HCT116 (cell line): ENCODE data around the gene ERCC4. TPM values are rescaled to one million over a fixed set of nuclear protein-coding genes. Genes with fewer than 3 reads are reported as not detected.

Experiments
- ATAC-seq: fragments of 200-7000 bp; cut with Tn5 transposase; 2 replicates; pipeline ENCODE4 v1.9.1; 2020; ENCODE audit warnings: mild to moderate bottlenecking, moderate library complexity
- BruUV-seq: library from RNA; stranded (reverse); fragments of 400-500 nt; replicated peaks from 2 replicates; lab custom pipeline; 2021; lab: Mats Ljungman, UMichigan
- CTCF ChIA-PET: fragments of 300-600 bp; sonication (Branson Sonifier 250); formaldehyde crosslinking; loops from one replicate; lab custom pipeline; 2021; ENCODE audit warnings: antibody characterized with exemption; lab: Charles Lee
- POLR2A ChIA-PET: fragments of 300-600, 350-600 bp; sonication (Branson Sonifier 250); formaldehyde crosslinking; loops from one replicate; lab custom pipeline; 2021; ENCODE audit warnings: antibody characterized with exemption; lab: Charles Lee
- RAD21 ChIA-PET, 2 experiments: fragments of 300-600 bp; sonication (Branson Sonifier 250); formaldehyde crosslinking; loops; one replicate each; lab custom pipeline; 2023; ENCODE audit warnings: low total read pairs in 2 of 2; ENCODE audit not compliant: uncharacterized antibody in 2 of 2, unreplicated experiment in 2 of 2, low non-redundant PET in 1 of 2; lab: Charles Lee
- DNase-seq: peaks from one replicate; pipeline ENCODE4 v3.0.0-alpha.2; 2010; ENCODE audit warnings: low read depth, low spot score
- H2AFZ ChIP-seq: fragments of 200-600 bp; shearing (Covaris generic), sonication (generic); 2 replicates; pipeline ENCODE4 v1.6.1; 2017; ENCODE audit warnings: low read depth, mixed run types, mixed read lengths, antibody characterized with exemption, low read length; ENCODE audit not compliant: poor library complexity, severe bottlenecking
- H3K27ac ChIP-seq: 2 replicates; pipeline ENCODE4 v1.5.1; 2012; ENCODE audit warnings: low read depth, low read length
- H3K27me3 ChIP-seq: fragments of 200-600 bp; sonication (generic); 2 replicates; pipeline ENCODE4 v1.6.1; 2016; ENCODE audit warnings: mixed run types, low read length, mixed read lengths; ENCODE audit not compliant: insufficient read depth
- H3K36me3 ChIP-seq, 2 experiments: fragments of 200-500 bp in 1 of 2; fragments of 200-600 bp in 1 of 2; sonication (Bioruptor generic) in 1 of 2; sonication (generic) in 1 of 2; 2 replicates each; pipeline versions ENCODE4 v1.5.1 to v1.6.1; 2014 to 2016; ENCODE audit warnings: low read length in 2 of 2, inconsistent platforms in 1 of 2, mixed read lengths in 1 of 2, mixed run types in 1 of 2; ENCODE audit not compliant: insufficient read depth in 2 of 2, control insufficient read depth in 1 of 2
- H3K4me1 ChIP-seq, 2 experiments: fragments of 200-600 bp in 1 of 2; sonication (generic) in 1 of 2; 2 replicates each; pipeline versions ENCODE4 v1.5.1 to v1.6.1; 2012 to 2017; ENCODE audit warnings: low read length in 2 of 2, inconsistent platforms in 1 of 2, mild to moderate bottlenecking in 1 of 2, mixed read lengths in 1 of 2, mixed run types in 1 of 2, moderate library complexity in 1 of 2; ENCODE audit not compliant: insufficient read depth in 2 of 2, control insufficient read depth in 1 of 2
- H3K4me2 ChIP-seq: fragments of 200-600 bp; sonication (generic); 2 replicates; pipeline ENCODE4 v1.6.1; 2017; ENCODE audit warnings: mixed run types, low read length, mixed read lengths
- H3K4me3 ChIP-seq, 2 experiments: fragments of 200-600 bp in 1 of 2; sonication (generic) in 1 of 2; replicated peaks in 1 of 2; 2 replicates each; pipeline ENCODE4 v1.5.1; 2011 to 2016; ENCODE audit warnings: low read length in 2 of 2, control low read depth in 1 of 2, low read depth in 1 of 2, mild to moderate bottlenecking in 1 of 2, mixed read lengths in 1 of 2, mixed run types in 1 of 2
- H3K79me2 ChIP-seq: fragments of 200-600 bp; sonication (generic); 2 replicates; pipeline ENCODE4 v1.6.1; 2017; ENCODE audit warnings: mild to moderate bottlenecking, mixed run types, low read length, moderate library complexity, mixed read lengths; ENCODE audit not compliant: insufficient read depth
- H3K9ac ChIP-seq: fragments of 200-600 bp; sonication (generic); 2 replicates; pipeline ENCODE4 v1.6.1; 2016; ENCODE audit warnings: low read length, mixed read lengths
- H3K9me2 ChIP-seq: fragments of 200-600 bp; sonication (generic), shearing (Covaris generic); 2 replicates; pipeline ENCODE4 v1.6.1; 2017; ENCODE audit warnings: mixed run types, mild to moderate bottlenecking, moderate library complexity; ENCODE audit not compliant: insufficient read depth
- H3K9me3 ChIP-seq, 2 experiments: fragments of 200-500 bp in 1 of 2; fragments of 200-600 bp in 1 of 2; sonication (Bioruptor generic) in 1 of 2; sonication (generic) in 1 of 2; 2 replicates each; pipeline ENCODE4 v1.6.1; 2014 to 2017; ENCODE audit warnings: low read length in 2 of 2, mixed read lengths in 2 of 2, inconsistent platforms in 1 of 2, low read depth in 1 of 2, mild to moderate bottlenecking in 1 of 2, mixed run types in 1 of 2, moderate library complexity in 1 of 2; ENCODE audit not compliant: control insufficient read depth in 1 of 2, insufficient read depth in 1 of 2
- H4K20me1 ChIP-seq: fragments of 200-600 bp; sonication (generic), shearing (Covaris generic); 2 replicates; pipeline ENCODE4 v1.6.1; 2017; ENCODE audit warnings: mixed run types, mild to moderate bottlenecking, moderate library complexity; ENCODE audit not compliant: insufficient read depth
- CBX3 ChIP-seq: IDR thresholded peaks from 2 replicates; pipeline ENCODE4 v1.6.1; 2012; ENCODE audit warnings: low read depth
- CEBPB ChIP-seq: IDR thresholded peaks from 2 replicates; pipeline ENCODE4 v1.6.1; 2012; ENCODE audit warnings: low read depth
- EZH2phosphoT487 ChIP-seq: fragments of 200-600 bp; IDR thresholded peaks from 2 replicates; pipeline ENCODE4 v1.6.1; 2018; ENCODE audit warnings: antibody characterized with exemption, borderline replicate concordance
- POLR2A ChIP-seq: IDR thresholded peaks from 2 replicates; pipeline ENCODE4 v1.7.0; 2011; ENCODE audit warnings: borderline replicate concordance; ENCODE audit not compliant: insufficient read depth, insufficient read length; ENCODE audit errors: extremely low read depth
- RAD21 ChIP-seq: IDR thresholded peaks from 2 replicates; pipeline ENCODE4 v1.6.1; 2012; ENCODE audit warnings: low read depth, mild to moderate bottlenecking
- SIN3A ChIP-seq: IDR thresholded peaks from 2 replicates; pipeline ENCODE4 v1.6.1; 2012; ENCODE audit warnings: low read depth
- SP1 ChIP-seq: IDR thresholded peaks from 2 replicates; pipeline ENCODE4 v1.6.1; 2012; ENCODE audit warnings: low read depth
- intact Hi-C: fragments of 100-400 bp; cut with micrococcal nuclease; formaldehyde crosslinking; loops from 2 replicates; pipeline ENCODE4 v1.10.0; 2022
- total RNA-seq: library from RNA; stranded (reverse); gene quantifications from one replicate; pipeline ENCODE4 v1.2.1, GENCODE V29; 2021; ENCODE audit not compliant: unreplicated experiment
- TF ChIP-seq, protein P1 (sequence below): IDR thresholded peaks from 2 replicates; pipeline ENCODE4 v1.6.1; 2012
- TF ChIP-seq, protein P2 (sequence below), 3 experiments: fragments of 200-600 bp in 1 of 3; sonication (generic) in 1 of 3; IDR thresholded peaks in 2 of 3; conservative IDR thresholded peaks in 1 of 3; 2 replicates each; pipeline ENCODE4 v1.5.1; 2012 to 2017; ENCODE audit warnings: low read depth in 2 of 3, low read length in 2 of 3, antibody characterized with exemption in 1 of 3, borderline replicate concordance in 1 of 3, control low read depth in 1 of 3, mild to moderate bottlenecking in 1 of 3, mixed read lengths in 1 of 3, mixed run types in 1 of 3, moderate library complexity in 1 of 3; ENCODE audit not compliant: insufficient read depth in 1 of 3
- TF ChIP-seq, protein P3 (sequence below): IDR thresholded peaks from 2 replicates; pipeline ENCODE4 v1.6.1; 2011; ENCODE audit warnings: mild to moderate bottlenecking, low read length, moderate library complexity; ENCODE audit not compliant: insufficient replicate concordance; ENCODE audit errors: extremely low read depth
- TF ChIP-seq, protein P4 (sequence below): IDR thresholded peaks from 2 replicates; pipeline ENCODE4 v1.6.1; 2012; ENCODE audit warnings: low read depth

Gene ERCC4
- total RNA-seq, 1 experiment from 2014 or later = 10.4 TPM

DNA sequence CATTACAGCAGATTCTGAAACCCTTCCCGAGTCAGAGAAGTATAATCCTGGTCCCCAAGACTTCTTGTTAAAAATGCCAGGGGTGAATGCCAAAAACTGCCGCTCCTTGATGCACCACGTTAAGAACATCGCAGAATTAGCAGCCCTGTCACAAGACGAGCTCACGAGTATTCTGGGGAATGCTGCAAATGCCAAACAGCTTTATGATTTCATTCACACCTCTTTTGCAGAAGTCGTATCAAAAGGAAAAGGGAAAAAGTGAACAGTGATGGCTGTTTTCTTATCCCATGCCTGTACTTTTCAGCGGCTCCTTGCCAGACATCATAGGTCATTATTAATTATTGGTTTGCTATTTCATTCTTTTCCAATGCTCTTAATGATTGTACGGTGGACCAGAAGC is 28.1 kb downstream of the ERCC4 start:
- no peaks in the 10 kb centered on the region for H3K27me3 ChIP-seq
- no peak overlapping the region for H3K4me3 ChIP-seq
- H3K79me2 ChIP-seq = no peaks in the 10 kb centered on the region
- no peak overlapping the region for H3K4me2 ChIP-seq
- POLR2A ChIA-PET = no interaction called here
- H2AFZ ChIP-seq = no peak overlapping the region
- intact Hi-C loops = no loop called here
- RAD21 ChIA-PET = no interaction called here
- H4K20me1 ChIP-seq = no peaks in the 10 kb centered on the region
- no peaks in the 10 kb centered on the region for H3K36me3 ChIP-seq
- no peaks in the 10 kb centered on the region for H3K9me2 ChIP-seq
- no peak for ATAC-seq
- no peaks in the 10 kb centered on the region for H3K4me1 ChIP-seq
- DNase-seq = no peak
- no peak overlapping the region for H3K27ac ChIP-seq
- no peaks in the 10 kb centered on the region for H3K9me3 ChIP-seq
- TF ChIP-seq, protein P1, sequence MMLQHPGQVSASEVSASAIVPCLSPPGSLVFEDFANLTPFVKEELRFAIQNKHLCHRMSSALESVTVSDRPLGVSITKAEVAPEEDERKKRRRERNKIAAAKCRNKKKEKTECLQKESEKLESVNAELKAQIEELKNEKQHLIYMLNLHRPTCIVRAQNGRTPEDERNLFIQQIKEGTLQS = no peak
- no peak for TF ChIP-seq SIN3A
- TF ChIP-seq CEBPB = no peak
- TF ChIP-seq, protein P2, sequence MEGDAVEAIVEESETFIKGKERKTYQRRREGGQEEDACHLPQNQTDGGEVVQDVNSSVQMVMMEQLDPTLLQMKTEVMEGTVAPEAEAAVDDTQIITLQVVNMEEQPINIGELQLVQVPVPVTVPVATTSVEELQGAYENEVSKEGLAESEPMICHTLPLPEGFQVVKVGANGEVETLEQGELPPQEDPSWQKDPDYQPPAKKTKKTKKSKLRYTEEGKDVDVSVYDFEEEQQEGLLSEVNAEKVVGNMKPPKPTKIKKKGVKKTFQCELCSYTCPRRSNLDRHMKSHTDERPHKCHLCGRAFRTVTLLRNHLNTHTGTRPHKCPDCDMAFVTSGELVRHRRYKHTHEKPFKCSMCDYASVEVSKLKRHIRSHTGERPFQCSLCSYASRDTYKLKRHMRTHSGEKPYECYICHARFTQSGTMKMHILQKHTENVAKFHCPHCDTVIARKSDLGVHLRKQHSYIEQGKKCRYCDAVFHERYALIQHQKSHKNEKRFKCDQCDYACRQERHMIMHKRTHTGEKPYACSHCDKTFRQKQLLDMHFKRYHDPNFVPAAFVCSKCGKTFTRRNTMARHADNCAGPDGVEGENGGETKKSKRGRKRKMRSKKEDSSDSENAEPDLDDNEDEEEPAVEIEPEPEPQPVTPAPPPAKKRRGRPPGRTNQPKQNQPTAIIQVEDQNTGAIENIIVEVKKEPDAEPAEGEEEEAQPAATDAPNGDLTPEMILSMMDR (IDR thresholded peaks at IDR 0.05 in 2 of 3, conservative IDR thresholded peaks at IDR 0.05 in 1 of 3; ENCODE audit: borderline replicate concordance in 1 of 3, insufficient read depth in 1 of 3, low read depth in 2 of 3, low read length in 2 of 3) = no peak
- no peak for TF ChIP-seq SP1
- TF ChIP-seq, protein P3, sequence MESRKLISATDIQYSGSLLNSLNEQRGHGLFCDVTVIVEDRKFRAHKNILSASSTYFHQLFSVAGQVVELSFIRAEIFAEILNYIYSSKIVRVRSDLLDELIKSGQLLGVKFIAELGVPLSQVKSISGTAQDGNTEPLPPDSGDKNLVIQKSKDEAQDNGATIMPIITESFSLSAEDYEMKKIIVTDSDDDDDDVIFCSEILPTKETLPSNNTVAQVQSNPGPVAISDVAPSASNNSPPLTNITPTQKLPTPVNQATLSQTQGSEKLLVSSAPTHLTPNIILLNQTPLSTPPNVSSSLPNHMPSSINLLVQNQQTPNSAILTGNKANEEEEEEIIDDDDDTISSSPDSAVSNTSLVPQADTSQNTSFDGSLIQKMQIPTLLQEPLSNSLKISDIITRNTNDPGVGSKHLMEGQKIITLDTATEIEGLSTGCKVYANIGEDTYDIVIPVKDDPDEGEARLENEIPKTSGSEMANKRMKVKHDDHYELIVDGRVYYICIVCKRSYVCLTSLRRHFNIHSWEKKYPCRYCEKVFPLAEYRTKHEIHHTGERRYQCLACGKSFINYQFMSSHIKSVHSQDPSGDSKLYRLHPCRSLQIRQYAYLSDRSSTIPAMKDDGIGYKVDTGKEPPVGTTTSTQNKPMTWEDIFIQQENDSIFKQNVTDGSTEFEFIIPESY = no peak
- TF ChIP-seq RAD21 = no peak
- no peak for TF ChIP-seq POLR2A
- TF ChIP-seq CBX3 = no peak
- TF ChIP-seq, protein P4, sequence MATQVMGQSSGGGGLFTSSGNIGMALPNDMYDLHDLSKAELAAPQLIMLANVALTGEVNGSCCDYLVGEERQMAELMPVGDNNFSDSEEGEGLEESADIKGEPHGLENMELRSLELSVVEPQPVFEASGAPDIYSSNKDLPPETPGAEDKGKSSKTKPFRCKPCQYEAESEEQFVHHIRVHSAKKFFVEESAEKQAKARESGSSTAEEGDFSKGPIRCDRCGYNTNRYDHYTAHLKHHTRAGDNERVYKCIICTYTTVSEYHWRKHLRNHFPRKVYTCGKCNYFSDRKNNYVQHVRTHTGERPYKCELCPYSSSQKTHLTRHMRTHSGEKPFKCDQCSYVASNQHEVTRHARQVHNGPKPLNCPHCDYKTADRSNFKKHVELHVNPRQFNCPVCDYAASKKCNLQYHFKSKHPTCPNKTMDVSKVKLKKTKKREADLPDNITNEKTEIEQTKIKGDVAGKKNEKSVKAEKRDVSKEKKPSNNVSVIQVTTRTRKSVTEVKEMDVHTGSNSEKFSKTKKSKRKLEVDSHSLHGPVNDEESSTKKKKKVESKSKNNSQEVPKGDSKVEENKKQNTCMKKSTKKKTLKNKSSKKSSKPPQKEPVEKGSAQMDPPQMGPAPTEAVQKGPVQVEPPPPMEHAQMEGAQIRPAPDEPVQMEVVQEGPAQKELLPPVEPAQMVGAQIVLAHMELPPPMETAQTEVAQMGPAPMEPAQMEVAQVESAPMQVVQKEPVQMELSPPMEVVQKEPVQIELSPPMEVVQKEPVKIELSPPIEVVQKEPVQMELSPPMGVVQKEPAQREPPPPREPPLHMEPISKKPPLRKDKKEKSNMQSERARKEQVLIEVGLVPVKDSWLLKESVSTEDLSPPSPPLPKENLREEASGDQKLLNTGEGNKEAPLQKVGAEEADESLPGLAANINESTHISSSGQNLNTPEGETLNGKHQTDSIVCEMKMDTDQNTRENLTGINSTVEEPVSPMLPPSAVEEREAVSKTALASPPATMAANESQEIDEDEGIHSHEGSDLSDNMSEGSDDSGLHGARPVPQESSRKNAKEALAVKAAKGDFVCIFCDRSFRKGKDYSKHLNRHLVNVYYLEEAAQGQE = no peak
- TF ChIP-seq EZH2phosphoT487 = no peak
- BruUV-seq = no TSS peak
- no peak overlapping the region for H3K9ac ChIP-seq
- CTCF ChIA-PET = no interaction called here
